MCF 10A (cell line): ENCODE results near the gene FAM151B. TPM values are rescaled to one million over a fixed set of nuclear protein-coding genes. Genes with fewer than 3 reads are reported as not detected.

ENCODE experiments used
- BruUV-seq: library from RNA; stranded (reverse); fragments of 400-500 nt; replicated peaks from 2 replicates; lab custom pipeline; 2021; lab: Mats Ljungman, UMichigan
- CTCF ChIA-PET: fragments of 300-600 bp; sonication (Branson Sonifier 250); formaldehyde crosslinking; extraction: SDS; loops from one replicate; lab custom pipeline; 2021; ENCODE audit warnings: antibody characterized with exemption, inconsistent platforms; lab: Yijun Ruan, JAX
- POLR2A ChIA-PET: fragments of 300-600, 350-650 bp; sonication (Branson Sonifier 250); formaldehyde crosslinking; extraction: SDS; loops from one replicate; lab custom pipeline; 2020; ENCODE audit warnings: antibody characterized with exemption, inconsistent platforms; lab: Yijun Ruan, JAX
- DNase-seq: peaks from one replicate; pipeline ENCODE4 v3.0.0-alpha.2; 2018; ENCODE audit not compliant: unreplicated experiment
- H3K27ac Mint-ChIP-seq: one replicate; pipeline ENCODE4 v1.8.0; 2022; ENCODE audit warnings: mild to moderate bottlenecking, low read depth, mixed read lengths; ENCODE audit not compliant: unreplicated experiment
- H3K27me3 Mint-ChIP-seq: one replicate; pipeline ENCODE4 v1.8.0; 2022; ENCODE audit warnings: mixed read lengths; ENCODE audit not compliant: insufficient read depth, unreplicated experiment
- H3K36me3 Mint-ChIP-seq: one replicate; pipeline ENCODE4 v1.8.0; 2022; ENCODE audit warnings: mild to moderate bottlenecking, moderate library complexity, mixed read lengths; ENCODE audit not compliant: insufficient read depth, unreplicated experiment
- H3K4me1 Mint-ChIP-seq: one replicate; pipeline ENCODE4 v1.8.0; 2022; ENCODE audit warnings: mixed read lengths; ENCODE audit not compliant: insufficient read depth, unreplicated experiment
- H3K4me3 Mint-ChIP-seq: one replicate; pipeline ENCODE4 v1.8.0; 2022; ENCODE audit warnings: mild to moderate bottlenecking, moderate library complexity, mixed read lengths; ENCODE audit not compliant: unreplicated experiment
- H3K9me3 Mint-ChIP-seq: one replicate; pipeline ENCODE4 v1.8.0; 2022; ENCODE audit warnings: mixed read lengths; ENCODE audit not compliant: unreplicated experiment
- CTCF ChIP-seq: fragments of 200-600 bp; IDR thresholded peaks from one replicate; pipeline ENCODE4 v1.8.0; 2022; ENCODE audit warnings: antibody characterized with exemption, mild to moderate bottlenecking; ENCODE audit not compliant: unreplicated experiment
- intact Hi-C: fragments of 100-400 bp; cut with micrococcal nuclease; formaldehyde crosslinking; loops from 2 replicates; pipeline ENCODE4 v1.14.1; 2022
- total RNA-seq: library from RNA; stranded (reverse); gene quantifications from 2 replicates; pipeline ENCODE4 v1.2.3, GENCODE V29; 2022

FAM151B gene
- total RNA-seq, 1 experiment from 2014 or later = 1.8 TPM

GRCh38 chr5:80442742-80443141 lies 45.2 kb upstream of the FAM151B start:
- CTCF ChIA-PET = interaction anchor here (1.3 kb wide), 1 partner anchor 38 kb away, joined by 5 read pairs; no protein-coding TSS in a partner anchor
- peaks cover 30% of the 10 kb centered on the region for H3K36me3 Mint-ChIP-seq

GRCh38 chr5:80453366-80453765 lies 34.5 kb upstream of the FAM151B start:
- TF ChIP-seq CTCF = no peak
- Mint-ChIP-seq H3K27ac (no peak overlapping the region), H3K4me1 (no peaks in the 10 kb centered on the region), H3K9me3 (no peaks in the 10 kb centered on the region), H3K27me3 (no peaks in the 10 kb centered on the region), H3K4me3 (no peak overlapping the region), H3K36me3 (peaks cover 53% of the 10 kb centered on the region)
- no peak for DNase-seq
- ChIA-PET CTCF (interaction anchor here (1.0 to 1.1 kb wide), 2 partner anchors 28 to 203 kb away, joined by 5 to 6 read pairs; no protein-coding TSS in a partner anchor), POLR2A (interaction anchor here (1.7 to 2.3 kb wide), 2 partner anchors 13 to 44 kb away, joined by 5 to 10 read pairs; no protein-coding TSS in a partner anchor)
- intact Hi-C loops = no loop called here
- BruUV-seq = no TSS peak

More at GRCh38 chr5:80442742-80443141, 45.2 kb upstream of the FAM151B start:
- no TSS peak for BruUV-seq
- Mint-ChIP-seq H3K4me3 (no peak overlapping the region), H3K27me3 (no peaks in the 10 kb centered on the region), H3K27ac (no peak overlapping the region), H3K9me3 (no peaks in the 10 kb centered on the region), H3K4me1 (no peaks in the 10 kb centered on the region)
- no peak for TF ChIP-seq CTCF
- POLR2A ChIA-PET = no interaction called here
- DNase-seq = no peak
- intact Hi-C loops = no loop called here

- CTCF ChIA-PET = no interaction called here
- TF ChIP-seq CTCF = no peak
- Mint-ChIP-seq H3K36me3 (peaks cover 40% of the 10 kb centered on the region), H3K9me3 (no peaks in the 10 kb centered on the region), H3K27me3 (no peaks in the 10 kb centered on the region), H3K27ac (no peak overlapping the region), H3K4me1 (peaks cover 19% of the 10 kb centered on the region), H3K4me3 (no peak overlapping the region)
- intact Hi-C loops = no loop called here
- no peak for DNase-seq
- no TSS peak for BruUV-seq
- POLR2A ChIA-PET = no interaction called here
These were observed 24.6 kb upstream of the FAM151B start for GRCh38 chr5:80463269-80463668.

GRCh38 chr5:80466669-80467485 lies 21.0 kb upstream of the FAM151B start:
- DNase-seq = peak; percentile 56
- Mint-ChIP-seq H3K9me3 (peaks cover 7% of the 10 kb centered on the region), H3K27me3 (no peaks in the 10 kb centered on the region), H3K4me3 (peak overlapping the region; percentile 16), H3K4me1 (peaks cover 19% of the 10 kb centered on the region), H3K36me3 (peaks cover 39% of the 10 kb centered on the region), H3K27ac (peak overlapping the region; percentile 96)
- BruUV-seq = no TSS peak
- CTCF ChIA-PET = interaction anchor here (0.6 to 2.0 kb wide), 6 partner anchors 14 to 375 kb away, joined by 3 to 12 read pairs (median 4); no protein-coding TSS in a partner anchor
- POLR2A ChIA-PET = interaction anchor here (0.6 to 4.4 kb wide), 19 partner anchors 11 to 854 kb away, joined by 3 to 58 read pairs (median 3); partner anchors contain the start of genes FAM151B, SERINC5 and ZFYVE16
- intact Hi-C loops = no loop called here
- TF ChIP-seq CTCF = no peak
